M059J (cell line): ENCODE data around the gene STRN4. TPM values are rescaled to one million over a fixed set of nuclear protein-coding genes. Genes with fewer than 3 reads are reported as not detected.
"Not testable (repeated sequence)": the region's sequence is repeated elsewhere in the genome, so short reads cannot be mapped to it uniquely, and the experiment has no call there.

Experiments
- DNase-seq: peaks from one replicate; pipeline ENCODE4 v3.0.0-alpha.2; 2012; ENCODE audit warnings: low read depth
- total RNA-seq: library from RNA; depleted of rRNA; stranded (reverse); fragments of >200 nt; shearing (Covaris generic); gene quantifications from 2 replicates; pipeline ENCODE4 v1.2.3, GENCODE V29; 2014

Gene STRN4
- total RNA-seq, 1 experiment from 2014 or later, result 78.1 TPM

GRCh38 chr19:46714444-46715106 is 31.7 kb downstream of the STRN4 start:
- no peak for DNase-seq

GRCh38 chr19:46713781-46714443 is 32.3 kb downstream of the STRN4 start:
- peak; percentile 95 for DNase-seq

GRCh38 chr19:46712768-46713338 is 33.4 kb downstream of the STRN4 start:
- DNase-seq, result not testable (repeated sequence)

- DNase-seq, result no peak
Observed at GRCh38 chr19:46710687-46711086, 35.6 kb downstream of the STRN4 start.

GRCh38 chr19:46704379-46705076 is 41.7 kb downstream of the STRN4 start:
- peak; percentile 33 for DNase-seq

- DNase-seq, result no peak
Observed at GRCh38 chr19:46700704-46701103, 45.5 kb downstream of the STRN4 start.

- no peak for DNase-seq
Observed at GRCh38 chr19:46698395-46699321, 47.6 kb downstream of the STRN4 start.

GRCh38 chr19:46697204-46697960 is 48.9 kb downstream of the STRN4 start:
- DNase-seq, result no peak

GRCh38 chr19:46696866-46697203 is 49.4 kb downstream of the STRN4 start:
- DNase-seq, result no peak

GRCh38 chr19:46696052-46696451 is 50.2 kb downstream of the STRN4 start:
- DNase-seq, result no peak

- DNase-seq, result no peak
Observed at GRCh38 chr19:46693760-46694159, 52.5 kb downstream of the STRN4 start.

- peak; percentile 51 for DNase-seq
Observed at GRCh38 chr19:46692918-46693722, 53.1 kb downstream of the STRN4 start.

- no peak for DNase-seq
Observed at GRCh38 chr19:46691948-46692347, 54.3 kb downstream of the STRN4 start.

GRCh38 chr19:46691104-46691503 is 55.1 kb downstream of the STRN4 start:
- DNase-seq, result no peak

- DNase-seq, result no peak
Observed at GRCh38 chr19:46689358-46689757, 56.9 kb downstream of the STRN4 start.

GRCh38 chr19:46687438-46688145 is 58.7 kb downstream of the STRN4 start:
- no peak for DNase-seq

- DNase-seq, result no peak
Observed at GRCh38 chr19:46685189-46685588, 61.1 kb downstream of the STRN4 start.

- no peak for DNase-seq
Observed at GRCh38 chr19:46678110-46678732, 68.0 kb downstream of the STRN4 start.
